Measurements from ENCODE around the gene LRP2BP.
"Not testable (repeated sequence)": the region's sequence is repeated elsewhere in the genome, so short reads cannot be mapped to it uniquely, and the experiment has no call there.

Gene LRP2BP

DNA sequence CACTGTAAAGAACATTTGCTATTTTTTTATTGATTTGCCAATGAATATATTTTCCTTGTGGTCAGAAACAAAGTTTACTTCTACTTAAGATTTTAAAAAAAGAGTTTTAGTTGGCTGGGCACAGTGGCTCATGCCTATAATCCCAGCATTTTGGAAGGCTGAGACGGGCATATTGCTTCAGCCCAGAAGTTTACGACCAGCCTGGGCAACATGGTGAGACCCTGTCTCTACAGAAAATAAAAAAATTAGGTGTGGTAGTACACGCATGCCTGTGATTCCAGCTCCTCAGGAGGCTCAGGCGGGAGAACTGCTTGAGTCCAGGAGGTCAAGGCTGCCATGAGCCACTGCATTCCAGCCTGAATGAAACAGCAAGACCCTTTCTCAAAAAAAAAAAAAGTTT, 36.8 kb downstream of the LRP2BP start:
- no peak for DNase-seq

DNA sequence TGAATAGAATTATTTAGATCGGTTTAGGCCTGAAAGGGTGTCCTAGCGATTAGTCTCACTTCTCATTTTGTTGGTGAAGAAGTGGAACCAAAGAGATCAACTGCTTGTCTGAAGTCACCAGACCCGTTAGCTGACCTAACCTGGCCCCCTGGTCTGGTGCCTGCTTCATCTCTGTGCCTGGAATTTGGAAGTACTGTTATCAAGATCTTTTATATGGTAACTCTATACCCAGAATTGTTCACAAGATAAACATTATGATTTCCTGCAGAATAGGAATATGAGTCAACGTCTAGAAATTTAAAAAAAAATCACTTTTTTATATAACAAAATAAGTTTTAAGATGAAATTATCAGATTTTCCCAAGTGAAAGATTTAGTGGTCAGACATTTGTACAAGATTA, 37.2 kb downstream of the LRP2BP start:
- DNase-seq, result no peak

DNA sequence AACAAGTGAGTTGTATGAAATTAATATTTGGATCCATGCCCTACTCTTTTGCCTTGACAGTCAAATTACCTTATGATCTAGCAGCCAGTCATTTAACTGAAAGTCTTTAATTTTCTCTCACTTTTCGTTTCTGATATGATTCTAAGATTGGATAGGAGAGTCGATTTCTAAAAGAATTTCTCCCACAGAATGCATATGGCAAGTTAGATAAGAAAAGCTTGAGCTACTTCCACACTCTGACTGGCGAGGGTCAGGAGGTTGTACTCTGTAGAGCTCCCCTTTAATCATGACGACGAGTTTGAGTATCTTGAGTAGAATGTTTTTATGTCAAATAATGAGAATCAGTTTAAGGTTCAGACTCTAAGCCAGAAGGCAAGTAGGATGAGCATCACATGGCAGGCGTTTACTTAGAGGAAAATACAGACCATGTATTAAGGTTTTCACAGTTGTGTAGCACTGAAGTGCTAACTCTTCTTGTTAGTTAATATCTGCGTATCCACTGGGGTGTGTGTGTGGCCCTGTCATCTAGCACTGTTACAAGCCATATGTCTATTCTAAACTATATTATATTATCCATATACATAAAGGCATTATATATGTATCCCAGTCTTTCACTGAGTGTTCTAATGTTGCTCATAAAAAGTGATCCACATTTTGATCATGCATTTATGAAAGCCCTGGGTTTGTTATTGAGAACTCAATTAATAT, 37.8 kb downstream of the LRP2BP start:
- DNase-seq, result no peak

DNA sequence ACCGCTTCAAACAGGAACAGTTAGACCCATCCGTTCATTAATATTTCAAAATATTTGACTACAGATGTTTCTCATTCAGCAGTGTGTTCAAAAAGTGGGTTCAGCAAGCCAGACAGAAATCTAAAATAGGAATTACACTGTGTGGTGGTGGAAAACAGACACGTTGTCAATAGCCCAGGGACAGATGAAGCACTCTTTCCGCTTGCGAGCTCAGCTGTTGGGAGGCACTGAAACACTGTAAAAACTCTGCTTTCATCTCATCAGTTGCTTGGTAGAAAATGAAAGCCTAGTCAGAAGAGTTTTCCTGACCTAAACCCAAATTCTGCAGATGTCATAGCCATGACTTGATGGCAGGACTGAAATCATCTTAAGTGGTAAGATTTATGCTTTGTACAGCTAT, 38.5 kb downstream of the LRP2BP start:
- no peak for DNase-seq

DNA sequence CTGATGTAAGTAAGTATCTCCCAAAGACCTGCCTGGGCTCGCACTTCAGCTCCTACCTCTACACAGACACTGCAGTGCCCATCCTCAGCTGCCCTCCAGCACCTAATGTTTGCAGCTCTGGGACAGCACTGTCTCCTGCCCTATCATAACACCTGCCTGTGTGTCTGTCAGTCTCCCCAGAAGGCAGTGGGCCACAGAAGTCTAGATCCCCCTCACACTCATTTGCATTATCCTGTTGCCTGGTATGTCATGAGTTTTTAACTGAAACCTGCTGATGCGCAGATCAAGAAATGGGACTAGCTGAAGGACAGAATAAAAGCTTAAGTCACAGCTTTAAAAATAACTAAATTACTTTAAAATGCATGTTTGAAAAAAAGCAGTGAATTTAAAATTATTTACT, 43.0 kb downstream of the LRP2BP start:
- DNase-seq, result no peak

DNA sequence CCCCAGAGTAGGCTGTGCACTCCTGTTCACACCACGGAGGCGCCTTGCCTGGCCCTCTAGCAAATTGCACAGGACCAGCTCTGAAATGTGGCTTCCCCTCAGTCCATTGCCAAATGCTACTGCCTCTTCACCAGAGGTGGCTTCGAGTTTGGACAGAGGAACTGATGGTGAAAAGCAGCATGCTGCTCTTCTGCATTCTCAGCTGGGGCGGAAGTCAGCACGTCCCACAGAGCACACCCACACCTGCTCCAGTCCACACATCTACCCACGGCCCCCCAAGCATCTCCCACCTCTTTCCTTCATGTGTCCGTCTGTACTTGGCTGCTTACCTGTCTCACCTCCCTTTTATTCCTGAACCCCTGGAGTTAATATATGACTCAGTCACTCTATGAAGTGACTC, 43.5 kb downstream of the LRP2BP start:
- no peak for DNase-seq

- DNase-seq, result no peak
Measured at GRCh38 chr4:185351691-185352090, 44.0 kb downstream of the LRP2BP start.

GRCh38 chr4:185346975-185347601, 48.6 kb downstream of the LRP2BP start:
- DNase-seq, result no peak

GRCh38 chr4:185344743-185345538, 50.8 kb downstream of the LRP2BP start:
- DNase-seq, result no peak

DNA sequence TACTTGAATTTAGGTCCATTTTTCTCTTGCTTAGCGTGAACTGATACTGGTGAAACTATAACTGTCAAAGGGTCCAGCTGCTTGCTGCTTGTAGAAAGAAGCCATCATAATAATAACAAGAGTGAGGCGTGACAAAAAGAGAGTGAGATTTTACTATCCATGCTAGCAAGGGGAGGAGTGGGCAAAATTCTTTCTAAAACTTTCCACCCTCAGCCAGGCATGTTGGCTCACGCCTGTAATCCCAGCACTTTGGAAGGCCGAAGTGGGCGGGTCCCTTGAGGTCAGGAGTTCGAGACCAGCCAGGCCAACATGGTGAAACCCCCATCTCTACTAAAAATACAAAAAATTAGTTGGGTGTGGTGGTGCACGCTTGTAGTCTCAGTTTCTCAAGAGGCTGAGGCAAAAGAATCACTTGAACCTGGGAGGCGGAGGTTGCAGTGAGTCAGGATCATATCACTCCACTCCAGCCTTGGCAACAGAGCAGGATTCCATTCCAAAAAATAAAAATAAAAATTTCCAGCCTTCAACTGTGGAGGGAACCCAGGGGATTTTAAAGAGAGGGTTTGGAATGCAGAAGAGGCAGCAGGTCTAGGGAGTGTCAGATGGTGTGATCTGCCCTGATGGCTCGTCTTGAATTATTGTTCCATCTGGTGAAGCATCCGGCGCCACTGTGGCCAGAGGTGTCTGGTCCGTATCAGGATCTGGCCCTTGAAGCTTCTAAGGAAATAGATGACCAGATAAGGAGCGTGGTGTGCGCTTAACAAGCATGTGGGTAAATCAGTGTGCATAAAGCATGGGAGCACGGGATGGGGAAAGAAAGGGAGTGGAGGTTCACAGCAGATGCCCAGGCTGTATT, 51.8 kb downstream of the LRP2BP start:
- DNase-seq, result no peak

DNA sequence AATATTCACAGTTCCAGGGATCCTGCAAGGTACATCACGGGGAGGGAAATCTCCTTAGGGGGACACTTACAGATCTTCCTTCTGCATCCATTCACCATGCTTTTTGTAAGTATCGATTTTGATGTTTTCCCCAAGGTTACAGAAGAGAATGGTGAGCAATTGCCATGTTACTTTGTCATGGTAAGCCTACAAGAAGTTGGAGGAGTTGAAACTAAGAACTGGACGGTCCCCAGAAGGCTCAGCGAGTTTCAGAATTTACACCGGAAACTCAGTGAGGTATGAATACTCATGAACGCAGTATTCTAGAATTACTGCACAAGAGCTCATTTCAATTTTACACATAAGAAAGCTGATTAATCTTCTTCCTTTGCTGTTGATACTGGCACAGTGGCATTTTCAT, 53.9 kb downstream of the LRP2BP start:
- no peak for DNase-seq

- no peak for DNase-seq
Measured at GRCh38 chr4:185341377-185341776, 54.3 kb downstream of the LRP2BP start.

DNA sequence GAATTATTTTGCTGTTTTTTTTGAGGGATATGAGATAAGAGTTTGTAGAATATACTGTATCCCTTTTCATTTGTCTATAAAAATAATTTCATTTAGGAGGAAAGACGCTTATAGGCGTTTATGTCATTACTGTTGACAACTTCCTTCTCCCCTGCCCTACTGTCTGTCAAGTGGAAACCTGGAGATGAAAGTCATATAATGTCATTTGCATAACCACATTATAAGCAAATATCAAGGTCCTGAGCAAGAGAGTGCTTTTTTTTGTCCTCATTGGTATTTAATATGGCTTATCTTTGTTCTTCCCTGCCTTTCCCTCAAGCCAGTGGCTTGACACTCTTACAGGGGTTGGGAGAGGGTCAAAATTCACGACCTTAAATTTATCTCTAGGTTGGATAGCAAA, 55.8 kb downstream of the LRP2BP start:
- DNase-seq, result no peak

- no peak for DNase-seq
Measured at GRCh38 chr4:185335579-185335978, 60.1 kb downstream of the LRP2BP start.

GRCh38 chr4:185334326-185334725, 61.4 kb downstream of the LRP2BP start:
- no peak for DNase-seq

- DNase-seq, result no peak
Measured at GRCh38 chr4:185332575-185333464, 62.9 kb downstream of the LRP2BP start.

- not testable (repeated sequence) for DNase-seq
Measured at GRCh38 chr4:185329879-185330510, 65.7 kb downstream of the LRP2BP start.

DNA sequence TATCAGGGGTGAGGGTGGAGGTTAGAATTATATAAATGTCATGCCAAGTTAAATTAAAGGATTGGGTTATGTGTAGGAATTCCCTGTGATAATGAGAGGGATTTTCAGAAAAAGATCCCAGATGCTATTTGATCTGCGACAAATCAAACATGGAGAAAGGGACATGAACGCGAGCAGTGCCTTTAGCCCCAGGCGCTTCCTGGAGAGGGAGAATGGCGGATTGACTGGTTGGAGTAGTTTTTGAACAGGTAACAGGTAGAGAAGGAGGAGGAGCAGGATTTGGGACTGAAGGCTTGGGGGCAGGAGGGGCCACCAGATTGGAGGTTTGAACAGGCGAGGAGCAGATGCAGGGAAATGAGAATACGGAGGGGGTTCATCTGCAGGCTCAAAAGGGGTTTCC, 67.1 kb downstream of the LRP2BP start:
- DNase-seq, result no peak

DNA sequence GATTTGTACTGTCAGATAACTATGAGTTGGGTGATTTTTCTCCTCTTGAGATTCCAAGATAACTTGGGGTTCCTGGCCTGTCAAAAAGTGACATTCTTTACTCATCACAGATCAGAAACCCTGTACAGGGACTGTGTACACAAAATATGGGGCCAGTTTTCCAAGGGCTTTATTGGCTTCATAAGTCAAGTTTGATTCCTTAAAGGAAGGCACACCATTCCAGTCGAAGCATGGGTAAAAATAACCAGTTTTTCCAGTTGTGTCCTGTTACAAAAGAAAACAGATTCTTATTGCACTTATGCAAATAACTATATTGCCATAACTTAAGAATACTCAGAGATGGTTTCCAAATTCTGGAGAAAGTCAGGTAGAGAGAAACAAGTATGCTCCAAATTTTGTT, 70.0 kb downstream of the LRP2BP start:
- DNase-seq, result not testable (repeated sequence)

DNA sequence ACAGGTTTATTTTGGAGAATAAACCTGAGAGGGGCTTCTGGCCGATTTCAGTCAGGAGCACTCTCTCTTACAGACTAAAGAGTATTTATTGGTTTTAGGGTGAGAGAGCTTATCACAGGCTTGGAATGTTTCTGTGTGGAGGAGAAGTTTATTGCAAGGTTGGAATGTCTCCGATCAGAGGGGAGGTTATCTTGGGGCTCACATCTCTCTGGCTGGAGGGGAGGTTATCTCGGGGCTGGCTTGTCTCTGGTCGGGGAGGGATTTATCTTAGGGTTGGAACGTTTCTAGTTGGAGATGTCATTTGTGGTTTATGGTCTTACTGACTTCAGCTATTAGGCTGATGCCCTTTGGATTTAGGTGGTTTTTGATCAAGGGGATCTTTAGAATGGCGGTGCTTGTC, 71.4 kb downstream of the LRP2BP start:
- not testable (repeated sequence) for DNase-seq

DNA sequence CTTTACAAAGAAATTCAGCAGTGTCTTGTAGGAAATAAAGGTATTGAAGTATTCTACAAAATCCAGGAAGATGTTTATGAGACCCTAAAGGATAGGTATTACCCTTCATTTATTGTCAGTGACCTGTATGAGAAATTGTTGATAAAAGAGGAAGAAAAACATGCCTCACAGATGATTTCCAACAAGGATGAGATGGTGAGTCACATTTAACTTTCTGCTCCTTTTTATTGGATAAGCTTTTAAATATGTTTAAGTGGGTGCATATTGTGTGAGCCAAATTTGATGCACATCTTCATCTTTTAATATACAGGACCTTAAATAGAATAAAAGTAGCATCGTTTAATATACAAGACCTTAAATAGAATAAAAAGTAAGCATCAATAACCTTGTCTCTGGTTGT, 72.1 kb downstream of the LRP2BP start:
- DNase-seq, result no peak

All from inflammatory macrophage (primary cell).